MM.1S (cell line): Measurements from ENCODE around the gene WDFY2.

ENCODE experiments used
- EZH2phosphoT487 ChIP-seq: fragments of 300-600 bp; sonication (generic); IDR thresholded peaks from 2 replicates; pipeline ENCODE4 v1.6.1; 2018; ENCODE audit warnings: antibody characterized with exemption, low read length
- TF ChIP-seq, protein P1 (sequence below): fragments of 300-600 bp; sonication (generic); IDR thresholded peaks from 2 replicates; pipeline ENCODE4 v1.5.1; 2016; ENCODE audit warnings: antibody characterized with exemption, low read length, mixed read lengths

DNA sequence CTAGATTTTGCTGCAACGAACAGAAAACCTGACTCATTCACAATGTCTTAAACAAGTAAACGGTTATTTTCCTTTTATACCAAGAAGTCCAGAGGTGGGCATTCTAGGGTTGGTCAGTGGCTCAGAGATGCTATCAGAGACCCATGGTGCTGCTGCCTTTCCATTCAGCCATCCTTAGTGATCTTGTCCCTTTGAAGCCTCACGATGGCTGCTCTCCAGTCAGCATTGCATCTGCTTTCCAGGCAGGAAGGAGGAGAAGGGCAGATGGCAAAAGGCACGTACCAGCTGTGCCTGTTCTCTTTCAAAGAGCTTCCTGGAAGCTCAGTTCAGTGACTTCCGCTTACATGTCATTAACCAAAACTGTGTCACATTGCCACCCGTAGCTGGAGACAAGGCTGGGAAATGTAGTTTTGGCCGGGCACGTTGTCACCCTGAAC lies 30.1 kb downstream of the WDFY2 start:
- TF ChIP-seq, protein P1, sequence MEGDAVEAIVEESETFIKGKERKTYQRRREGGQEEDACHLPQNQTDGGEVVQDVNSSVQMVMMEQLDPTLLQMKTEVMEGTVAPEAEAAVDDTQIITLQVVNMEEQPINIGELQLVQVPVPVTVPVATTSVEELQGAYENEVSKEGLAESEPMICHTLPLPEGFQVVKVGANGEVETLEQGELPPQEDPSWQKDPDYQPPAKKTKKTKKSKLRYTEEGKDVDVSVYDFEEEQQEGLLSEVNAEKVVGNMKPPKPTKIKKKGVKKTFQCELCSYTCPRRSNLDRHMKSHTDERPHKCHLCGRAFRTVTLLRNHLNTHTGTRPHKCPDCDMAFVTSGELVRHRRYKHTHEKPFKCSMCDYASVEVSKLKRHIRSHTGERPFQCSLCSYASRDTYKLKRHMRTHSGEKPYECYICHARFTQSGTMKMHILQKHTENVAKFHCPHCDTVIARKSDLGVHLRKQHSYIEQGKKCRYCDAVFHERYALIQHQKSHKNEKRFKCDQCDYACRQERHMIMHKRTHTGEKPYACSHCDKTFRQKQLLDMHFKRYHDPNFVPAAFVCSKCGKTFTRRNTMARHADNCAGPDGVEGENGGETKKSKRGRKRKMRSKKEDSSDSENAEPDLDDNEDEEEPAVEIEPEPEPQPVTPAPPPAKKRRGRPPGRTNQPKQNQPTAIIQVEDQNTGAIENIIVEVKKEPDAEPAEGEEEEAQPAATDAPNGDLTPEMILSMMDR = no peak
- no peak for TF ChIP-seq EZH2phosphoT487
